ENCODE data around the gene ADGRV1.
"Not testable (repeated sequence)": the region's sequence is repeated elsewhere in the genome, so short reads cannot be mapped to it uniquely, and the experiment has no call there.

The ADGRV1 gene

GRCh38 chr5:90741022-90741564, 182.5 kb downstream of the ADGRV1 start:
- no peak for DNase-seq

GRCh38 chr5:90746119-90746518, 187.5 kb downstream of the ADGRV1 start:
- DNase-seq = no peak

GRCh38 chr5:90747175-90747574, 188.6 kb downstream of the ADGRV1 start:
- no peak for DNase-seq

- DNase-seq = no peak
Observed at GRCh38 chr5:90747693-90748092, 189.1 kb downstream of the ADGRV1 start.

- no peak for DNase-seq
Observed at GRCh38 chr5:90759119-90759518, 200.5 kb downstream of the ADGRV1 start.

- no peak for DNase-seq
Observed at GRCh38 chr5:90767710-90768109, 209.1 kb downstream of the ADGRV1 start.

GRCh38 chr5:90770006-90770541, 211.5 kb downstream of the ADGRV1 start:
- not testable (repeated sequence) for DNase-seq

- no peak for DNase-seq
Observed at GRCh38 chr5:90777959-90778358, 219.4 kb downstream of the ADGRV1 start.

- DNase-seq = peak in 1 of 2 experiments; percentile 78
Observed at GRCh38 chr5:90783460-90784333, 225.1 kb downstream of the ADGRV1 start.

- no peak for DNase-seq
Observed at GRCh38 chr5:90786756-90787155, 228.2 kb downstream of the ADGRV1 start.

GRCh38 chr5:90792725-90793124, 234.1 kb downstream of the ADGRV1 start:
- DNase-seq = no peak

- DNase-seq = no peak
Observed at GRCh38 chr5:90793183-90793582, 234.6 kb downstream of the ADGRV1 start.

- not testable (repeated sequence) for DNase-seq
Observed at GRCh38 chr5:90796919-90797318, 238.3 kb downstream of the ADGRV1 start.

GRCh38 chr5:90800082-90800481, 241.5 kb downstream of the ADGRV1 start:
- DNase-seq = not testable (repeated sequence)

GRCh38 chr5:90800515-90800914, 241.9 kb downstream of the ADGRV1 start:
- DNase-seq = not testable (repeated sequence)

GRCh38 chr5:90802474-90803317, 244.1 kb downstream of the ADGRV1 start:
- peak in 1 of 2 experiments; percentile 55 for DNase-seq

- no peak for DNase-seq
Observed at GRCh38 chr5:90803381-90803780, 244.8 kb downstream of the ADGRV1 start.

- no peak for DNase-seq
Observed at GRCh38 chr5:90803876-90804275, 245.3 kb downstream of the ADGRV1 start.

- no peak for DNase-seq
Observed at GRCh38 chr5:90807496-90807895, 248.9 kb downstream of the ADGRV1 start.

GRCh38 chr5:90809311-90810056, 250.9 kb downstream of the ADGRV1 start:
- no peak for DNase-seq

GRCh38 chr5:90810211-90810610, 251.6 kb downstream of the ADGRV1 start:
- no peak for DNase-seq

- no peak for DNase-seq
Observed at GRCh38 chr5:90813392-90813791, 254.8 kb downstream of the ADGRV1 start.
